NCI-H345 (cell line): ENCODE data around the gene PPP1R14B.

Experiments used
- DNase-seq: peaks from one replicate; lab custom pipeline; 2025; lab: John Stamatoyannopoulos, UW

Gene PPP1R14B

DNA sequence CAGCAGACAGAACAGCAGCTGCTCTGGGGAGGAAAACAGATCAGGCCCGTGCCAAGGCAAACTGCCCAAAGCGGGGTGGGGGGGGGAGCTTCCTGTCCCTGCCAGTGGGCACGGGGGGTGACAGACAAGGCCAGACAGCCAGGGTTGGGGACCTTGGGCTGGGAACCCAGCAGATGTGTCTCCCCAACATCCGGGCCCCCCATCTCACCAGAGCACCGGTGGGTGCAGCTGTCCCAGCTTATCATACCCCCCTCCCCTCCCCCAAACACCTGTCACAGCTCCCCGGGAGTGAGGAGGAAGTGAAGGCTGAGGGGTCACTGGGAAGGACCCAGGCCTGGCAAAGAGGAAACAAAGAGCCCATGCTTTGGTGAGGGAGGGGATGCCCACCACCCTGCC lies 1.3 kb downstream of the PPP1R14B start:
- DNase-seq: no peak

- DNase-seq: no peak
Measured at GRCh38 chr11:64244966-64245365, 1.8 kb downstream of the PPP1R14B start.

GRCh38 chr11:64244107-64244506 lies 2.6 kb downstream of the PPP1R14B start:
- DNase-seq: no peak

GRCh38 chr11:64243236-64243854 lies 3.4 kb downstream of the PPP1R14B start:
- no peak for DNase-seq

GRCh38 chr11:64241491-64242374 lies 5.0 kb downstream of the PPP1R14B start:
- DNase-seq: peak; percentile 21

DNA sequence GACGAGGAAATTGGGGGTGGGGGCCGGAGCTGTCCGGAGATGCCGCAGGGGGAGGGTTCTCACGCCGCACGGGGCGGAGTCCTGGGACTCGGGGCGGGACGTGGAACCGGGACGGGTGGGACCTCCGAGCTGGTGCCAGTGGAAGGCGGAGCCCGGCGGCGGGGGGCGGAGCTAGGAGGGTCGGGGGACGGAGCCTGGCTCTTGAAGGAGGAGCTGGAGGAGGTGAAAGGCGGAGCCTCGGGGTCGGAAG lies 5.6 kb downstream of the PPP1R14B start:
- DNase-seq: peak; percentile 99

GRCh38 chr11:64240435-64241240 lies 6.1 kb downstream of the PPP1R14B start, which contains the start of gene FKBP2:
FKBP2 (plus strand) TSS chr11:64241095; CDS start chr11:64242388, 1,293 bp downstream.
- DNase-seq: peak; percentile 98

- DNase-seq: no peak
Measured at GRCh38 chr11:64239662-64240434, 6.9 kb downstream of the PPP1R14B start.

GRCh38 chr11:64238999-64239398 lies 7.7 kb downstream of the PPP1R14B start:
- DNase-seq: no peak

- DNase-seq: no peak
Measured at GRCh38 chr11:64238076-64238475, 8.7 kb downstream of the PPP1R14B start.

DNA sequence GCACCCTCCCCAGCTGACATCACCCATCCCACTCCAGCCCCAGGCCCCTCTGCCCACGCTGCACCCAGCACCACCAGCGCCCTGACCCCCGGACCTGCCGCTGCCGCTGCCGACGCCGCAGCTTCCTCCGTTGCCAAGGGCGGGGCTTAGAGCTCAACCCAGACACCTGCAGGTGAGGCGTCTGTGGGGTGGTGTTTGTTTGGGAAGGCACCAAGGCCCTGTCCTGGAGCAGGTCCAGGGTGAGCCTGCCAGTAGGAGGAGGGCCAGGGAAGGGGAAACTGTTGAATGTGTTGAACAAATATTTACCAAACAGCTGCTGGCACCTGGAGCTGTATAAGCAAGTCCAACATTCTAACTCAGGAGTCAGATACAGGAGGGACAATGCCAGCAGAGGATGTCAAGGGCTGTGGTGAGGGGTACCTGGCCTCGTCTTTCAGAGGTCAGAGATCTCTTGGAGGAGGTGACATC lies 9.2 kb downstream of the PPP1R14B start:
- DNase-seq: peak; percentile 88

DNA sequence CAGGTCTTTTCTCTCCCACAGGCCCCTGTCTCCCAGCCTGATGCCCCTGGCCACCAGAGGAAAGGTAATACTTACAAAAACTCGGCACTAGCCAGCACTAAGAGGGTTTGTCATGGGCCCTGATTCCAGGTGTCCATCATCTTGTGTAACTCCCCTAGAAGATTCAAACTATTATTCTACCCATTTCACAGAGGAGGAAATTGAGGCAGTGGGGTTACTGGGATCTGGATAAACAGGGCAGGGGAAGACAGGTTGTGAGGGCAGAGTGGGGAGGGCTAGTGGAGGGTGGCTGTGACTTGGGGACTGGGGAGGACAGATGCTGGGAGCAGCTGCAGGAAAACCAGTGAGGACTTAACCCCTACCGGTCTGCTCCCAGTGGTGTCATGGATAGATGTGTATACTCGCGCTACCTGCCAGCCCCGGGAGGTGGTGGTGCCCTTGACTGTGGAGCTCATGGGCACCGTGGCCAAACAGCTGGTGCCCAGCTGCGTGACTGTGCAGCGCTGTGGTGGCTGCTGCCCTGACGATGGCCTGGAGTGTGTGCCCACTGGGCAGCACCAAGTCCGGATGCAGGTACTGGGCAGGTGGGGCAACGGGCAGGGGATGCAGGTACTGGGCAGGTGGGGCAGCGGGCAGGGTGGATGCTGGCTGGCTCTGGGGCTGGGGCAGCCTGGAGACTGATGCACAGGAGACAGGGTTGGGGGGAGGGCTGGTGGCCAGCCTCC lies 11.1 kb downstream of the PPP1R14B start:
- no peak for DNase-seq

GRCh38 chr11:64234647-64235379 lies 11.9 kb downstream of the PPP1R14B start:
- peak; percentile 56 for DNase-seq

DNA sequence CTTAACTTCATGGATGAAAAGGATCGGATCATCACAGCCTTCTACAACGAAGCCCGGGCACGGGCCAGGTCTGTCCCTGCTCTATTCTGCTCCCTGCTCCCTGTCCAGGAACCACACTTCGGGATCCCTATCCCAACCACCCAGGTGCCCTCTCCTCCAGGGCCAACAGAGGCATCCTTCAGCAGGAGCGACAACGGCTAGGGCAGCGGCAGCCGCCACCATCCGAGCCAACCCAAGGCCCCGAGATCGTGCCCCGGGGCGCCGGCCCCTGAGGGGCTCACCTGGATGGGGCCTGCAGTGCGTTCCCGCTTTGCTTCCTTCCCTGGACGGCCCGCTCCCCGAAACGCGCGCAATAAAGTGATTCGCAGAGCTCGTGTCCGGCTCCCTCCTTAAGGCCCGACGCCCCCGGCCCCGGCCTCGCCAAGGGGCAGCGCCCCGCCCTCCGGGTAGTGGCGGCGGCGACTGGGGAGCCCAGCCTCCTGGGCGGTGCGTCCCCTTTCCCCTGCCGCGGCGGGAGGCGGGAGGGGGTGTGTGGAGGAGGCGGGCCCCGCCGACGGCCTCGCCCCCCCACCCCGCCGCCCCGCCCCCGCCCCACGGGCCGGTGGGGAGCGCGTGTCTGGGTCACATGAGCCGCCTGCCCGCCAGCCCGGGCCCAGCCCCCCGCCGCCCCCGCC lies 12.7 kb downstream of the PPP1R14B start, which contains the start of gene VEGFB:
Gene VEGFB, plus strand, starts transcription at position 672 of the 674 bp plus-strand sequence. CDS start 250 bp downstream, outside the sequence.
- DNase-seq: peak; percentile 83

GRCh38 chr11:64232967-64233315 lies 13.8 kb downstream of the PPP1R14B start:
- no peak for DNase-seq

DNA sequence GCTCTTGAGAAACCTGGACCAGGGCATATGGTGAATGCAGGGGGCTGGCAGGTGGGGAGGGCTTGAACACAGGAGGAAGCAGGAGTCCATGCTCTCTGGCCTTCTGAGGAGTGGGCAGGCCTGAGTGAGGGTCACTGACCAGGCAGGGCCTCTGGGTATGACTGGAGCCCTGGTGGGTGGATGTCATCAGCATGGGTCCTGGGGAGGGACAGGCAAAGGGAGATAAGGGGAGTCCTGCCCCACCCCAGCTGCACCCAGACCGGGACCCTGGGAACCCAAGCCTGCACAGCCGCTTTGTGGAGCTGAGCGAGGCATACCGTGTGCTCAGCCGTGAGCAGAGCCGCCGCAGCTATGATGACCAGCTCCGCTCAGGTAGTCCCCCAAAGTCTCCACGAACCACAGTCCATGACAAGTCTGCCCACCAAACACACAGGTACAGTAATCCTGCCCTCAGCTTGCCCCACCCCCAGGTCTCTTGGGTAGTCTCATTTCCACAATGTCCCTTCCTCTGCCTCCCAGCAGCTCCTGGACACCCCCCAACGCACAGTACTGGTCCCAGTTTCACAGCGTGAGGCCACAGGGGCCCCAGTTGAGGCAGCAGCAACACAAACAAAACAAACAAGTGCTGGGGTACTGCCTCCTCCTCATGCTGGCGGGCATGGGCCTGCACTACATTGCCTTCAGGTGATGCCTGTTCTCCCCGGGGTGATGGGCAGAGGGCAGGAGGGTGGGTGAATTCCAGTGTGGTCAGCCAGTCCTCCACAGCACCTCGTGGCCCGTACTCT lies 14.4 kb downstream of the PPP1R14B start:
- DNase-seq: no peak

- DNase-seq: no peak
Measured at GRCh38 chr11:64231546-64231945, 15.2 kb downstream of the PPP1R14B start.

GRCh38 chr11:64230985-64231365 lies 15.8 kb downstream of the PPP1R14B start:
- no peak for DNase-seq
